IMR-90 (cell line): ENCODE measurements around the gene PLEKHA8. TPM values are rescaled to one million over a fixed set of nuclear protein-coding genes. Genes with fewer than 3 reads are reported as not detected.

Source experiments
- ATAC-seq: fragments of 200-7000 bp; cut with Tn5 transposase; 2 replicates; pipeline ENCODE4 v1.9.1; 2020; ENCODE audit warnings: low read depth, mild to moderate bottlenecking, moderate library complexity
- BruUV-seq: library from RNA; stranded (reverse); fragments of 400-500 nt; replicated peaks from 2 replicates; lab custom pipeline; 2021; lab: Mats Ljungman, UMichigan
- CTCF ChIA-PET: fragments of 300-600 bp; formaldehyde crosslinking; extraction: SDS; loops from one replicate; lab custom pipeline; 2021; ENCODE audit warnings: antibody characterized with exemption; lab: Yijun Ruan, JAX
- POLR2A ChIA-PET: fragments of 300-600 bp; sonication (Branson Sonifier 250); formaldehyde crosslinking; loops from one replicate; lab custom pipeline; 2022; ENCODE audit warnings: antibody characterized with exemption; ENCODE audit not compliant: unreplicated experiment; lab: Charles Lee
- DNase-seq: peaks from one replicate; pipeline ENCODE4 v3.0.0; 2013
- H2AFZ ChIP-seq: replicated peaks from 2 replicates; pipeline ENCODE3; 2013; ENCODE audit warnings: low read length, mild to moderate bottlenecking; ENCODE audit not compliant: poor library complexity
- H2AK5ac ChIP-seq: 2 replicates; pipeline ENCODE4 v1.6.1; 2013; ENCODE audit warnings: low read depth, low read length, inconsistent platforms
- H2AK9ac ChIP-seq: replicated peaks from 2 replicates; pipeline ENCODE3; 2013; ENCODE audit warnings: mild to moderate bottlenecking, low read depth, low read length, moderate library complexity; ENCODE audit not compliant: poor library complexity
- H2BK120ac ChIP-seq: 2 replicates; pipeline ENCODE4 v1.6.1; 2013; ENCODE audit warnings: low read depth, low read length, inconsistent platforms
- H2BK15ac ChIP-seq: 3 replicates; pipeline ENCODE4 v1.6.1; 2013; ENCODE audit warnings: low read depth, low read length, inconsistent platforms
- H2BK20ac ChIP-seq: 2 replicates; pipeline ENCODE4 v1.6.1; 2013; ENCODE audit warnings: low read depth, mild to moderate bottlenecking, inconsistent platforms, low read length, moderate library complexity
- H2BK5ac ChIP-seq: 2 replicates; pipeline ENCODE4 v1.6.1; 2013; ENCODE audit warnings: mild to moderate bottlenecking, low read depth, low read length, inconsistent platforms; ENCODE audit not compliant: poor library complexity, severe bottlenecking
- H3K14ac ChIP-seq: replicated peaks from 2 replicates; pipeline ENCODE4 v1.6.1; 2013; ENCODE audit warnings: low read depth, low read length, inconsistent platforms
- H3K18ac ChIP-seq: 2 replicates; pipeline ENCODE4 v1.6.1; 2013; ENCODE audit warnings: low read depth, low read length, control low read depth
- H3K23ac ChIP-seq: 2 replicates; pipeline ENCODE4 v1.6.1; 2013; ENCODE audit warnings: low read depth, low read length, inconsistent platforms
- H3K27ac ChIP-seq: 2 replicates; pipeline ENCODE4 v1.5.1; 2013; ENCODE audit warnings: mild to moderate bottlenecking, control low read depth, low read length; ENCODE audit not compliant: insufficient read depth
- H3K27me3 ChIP-seq: 2 replicates; pipeline ENCODE4 v1.6.1; 2013; ENCODE audit warnings: low read length; ENCODE audit not compliant: control insufficient read depth, insufficient read depth
- H3K36me3 ChIP-seq: 2 replicates; pipeline ENCODE4 v1.6.1; 2013; ENCODE audit warnings: low read length, mixed read lengths; ENCODE audit not compliant: control insufficient read depth, insufficient read depth
- H3K4ac ChIP-seq: 2 replicates; pipeline ENCODE4 v1.6.1; 2013; ENCODE audit warnings: low read depth, low read length, inconsistent platforms
- H3K4me1 ChIP-seq: 2 replicates; pipeline ENCODE4 v1.6.1; 2013; ENCODE audit warnings: low read length, mixed read lengths; ENCODE audit not compliant: control insufficient read depth, insufficient read depth
- H3K4me2 ChIP-seq: 2 replicates; pipeline ENCODE4 v1.6.1; 2013; ENCODE audit warnings: low read depth, mild to moderate bottlenecking, control low read depth, low read length, moderate library complexity
- H3K4me3 ChIP-seq: 2 replicates; pipeline ENCODE4 v1.5.1; 2013; ENCODE audit warnings: low read depth, mild to moderate bottlenecking, control low read depth, low read length, moderate library complexity; ENCODE audit not compliant: insufficient read depth
- H3K56ac ChIP-seq: 2 replicates; pipeline ENCODE4 v1.6.1; 2013; ENCODE audit warnings: low read length, inconsistent platforms; ENCODE audit not compliant: insufficient read depth; ENCODE audit errors: extremely low read depth
- H3K79me1 ChIP-seq, 2 experiments: 2 replicates each; pipeline ENCODE4 v1.6.1; 2013; ENCODE audit warnings: low read length in 2 of 2, inconsistent platforms in 1 of 2, low read depth in 1 of 2
- H3K9ac ChIP-seq: 2 replicates; pipeline ENCODE4 v1.6.1; 2013; ENCODE audit warnings: low read depth, low read length, control low read depth
- H3K9me1 ChIP-seq: 2 replicates; pipeline ENCODE4 v1.6.1; 2013; ENCODE audit warnings: low read length, inconsistent platforms; ENCODE audit not compliant: insufficient read depth
- H3K9me3 ChIP-seq: 2 replicates; pipeline ENCODE4 v1.6.1; 2013; ENCODE audit warnings: low read length; ENCODE audit not compliant: control insufficient read depth, insufficient read depth
- H4K20me1 ChIP-seq: 2 replicates; pipeline ENCODE4 v1.6.1; 2013; ENCODE audit warnings: low read length, inconsistent platforms; ENCODE audit not compliant: insufficient read depth
- H4K5ac ChIP-seq: 2 replicates; pipeline ENCODE4 v1.6.1; 2013; ENCODE audit warnings: mild to moderate bottlenecking, low read depth, low read length, control low read depth
- H4K8ac ChIP-seq, 2 experiments: 2 replicates each; pipeline ENCODE4 v1.6.1; 2013; ENCODE audit warnings: low read depth in 2 of 2, low read length in 2 of 2, control low read depth in 1 of 2, inconsistent platforms in 1 of 2
- H4K91ac ChIP-seq: 2 replicates; pipeline ENCODE4 v1.6.1; 2013; ENCODE audit warnings: low read depth, low read length, inconsistent platforms; ENCODE audit not compliant: insufficient read depth
- BHLHE40 ChIP-seq: fragments of 150-350 bp; IDR thresholded peaks from 2 replicates; pipeline ENCODE4 v1.6.1; 2016; ENCODE audit warnings: mild to moderate bottlenecking, low read depth, low read length
- CEBPB ChIP-seq: IDR thresholded peaks from 2 replicates; pipeline ENCODE4 v1.6.1; 2012; ENCODE audit warnings: low read depth, low read length, improper control_type of control experiment
- CHD1 ChIP-seq: IDR thresholded peaks from 2 replicates; pipeline ENCODE4 v1.6.1; 2012; ENCODE audit warnings: low read depth, low read length, improper control_type of control experiment
- CTCF ChIP-seq: conservative IDR thresholded peaks from 2 replicates; pipeline ENCODE4 v1.5.1; 2012; ENCODE audit warnings: mild to moderate bottlenecking, low read depth, low read length, improper control_type of control experiment
- FOS ChIP-seq: fragments of 150-350 bp; IDR thresholded peaks from 2 replicates; pipeline ENCODE4 v1.6.1; 2016; ENCODE audit warnings: low read depth, low read length
- MAFK ChIP-seq: IDR thresholded peaks from 2 replicates; pipeline ENCODE4 v1.6.1; 2012; ENCODE audit warnings: low read depth, low read length, improper control_type of control experiment
- MAZ ChIP-seq: IDR thresholded peaks from 2 replicates; pipeline ENCODE4 v1.6.1; 2012; ENCODE audit warnings: low read depth, mild to moderate bottlenecking, low read length, improper control_type of control experiment, moderate library complexity, borderline replicate concordance
- MXI1 ChIP-seq: IDR thresholded peaks from 2 replicates; pipeline ENCODE4 v1.6.1; 2012; ENCODE audit warnings: low read depth, mild to moderate bottlenecking, low read length, moderate library complexity, borderline replicate concordance
- NFE2L2 ChIP-seq: fragments of 150-350 bp; IDR thresholded peaks from 2 replicates; pipeline ENCODE4 v1.6.1; 2016; ENCODE audit warnings: low read depth, mild to moderate bottlenecking, low read length
- POLR2A ChIP-seq: IDR thresholded peaks from 2 replicates; pipeline ENCODE4 v1.6.1; 2012; ENCODE audit warnings: mild to moderate bottlenecking, low read depth, low read length
- RAD21 ChIP-seq: IDR thresholded peaks from 2 replicates; pipeline ENCODE4 v1.6.1; 2012; ENCODE audit warnings: low read length, improper control_type of control experiment
- RCOR1 ChIP-seq: IDR thresholded peaks from 2 replicates; pipeline ENCODE4 v1.6.1; 2012; ENCODE audit warnings: mild to moderate bottlenecking, low read length, improper control_type of control experiment; ENCODE audit not compliant: insufficient replicate concordance
- RFX5 ChIP-seq: IDR thresholded peaks from 2 replicates; pipeline ENCODE4 v1.8.0; 2012; ENCODE audit warnings: low read depth, mild to moderate bottlenecking, low read length, moderate library complexity
- SMC3 ChIP-seq: fragments of 150-350 bp; IDR thresholded peaks from 2 replicates; pipeline ENCODE4 v1.6.1; 2016; ENCODE audit warnings: low read depth, mild to moderate bottlenecking, antibody characterized with exemption, low read length, moderate library complexity
- USF2 ChIP-seq: fragments of 150-350 bp; IDR thresholded peaks from 2 replicates; pipeline ENCODE4 v1.6.1; 2017; ENCODE audit warnings: mild to moderate bottlenecking, antibody characterized with exemption, low read length, low read depth
- WGBS, 2 experiments: methylation state at CpG; one replicate each; pipeline versions ENCODE4 v1.1.5 to v1.1.7; 2013; ENCODE audit warnings: missing lambda C conversion rate in 2 of 2; ENCODE audit not compliant: insufficient read length in 1 of 2; ENCODE audit errors: extremely low coverage in 2 of 2; 5-methylcytosine and 5-hydroxymethylcytosine counted together
- dilution Hi-C: fragments of 300-500 bp; cut with HindIII; formaldehyde crosslinking; loops from one replicate; pipeline ENCODE4 v1.14.3; 2018; ENCODE audit warnings: low sequenced_read_pairs; ENCODE audit not compliant: unreplicated experiment
- in situ Hi-C: fragments of 300-500 bp; cut with MboI; formaldehyde crosslinking; loops from 3 replicates; pipeline ENCODE4 v1.14.3; 2019; ENCODE audit warnings: low sequenced_read_pairs, inconsistent platforms, mixed read lengths
- intact Hi-C: fragments of 100-400 bp; cut with micrococcal nuclease; formaldehyde crosslinking; loops from 2 replicates; pipeline ENCODE4 v1.10.0; 2022
- polyA plus RNA-seq, 3 experiments: library from polyadenylated mRNA; depleted of rRNA; stranded (reverse); fragments of >200 nt; gene quantifications; 2 replicates each; pipeline ENCODE4 v1.2.3, GENCODE V29; 2012; ENCODE audit warnings: low replicate concordance in 1 of 3
- total RNA-seq: library from RNA; depleted of rRNA; stranded (reverse); fragments of >200 nt; gene quantifications from 2 replicates; pipeline ENCODE4 v1.2.3, GENCODE V29; 2012
- TF ChIP-seq, protein P1 (sequence below): fragments of 150-350 bp; IDR thresholded peaks from 2 replicates; pipeline ENCODE4 v1.6.1; 2016; ENCODE audit warnings: low read depth, mild to moderate bottlenecking, low read length, moderate library complexity, borderline replicate concordance

Gene PLEKHA8
- total and polyA plus RNA-seq, 2 of the 4 experiments (the other 2 are of a cell fraction) = 3.6 to 9.7 TPM

- H2AK5ac ChIP-seq = no peak overlapping the region
- no peak overlapping the region for H3K4me3 ChIP-seq
- H2BK5ac ChIP-seq = no peak overlapping the region
- H3K9me3 ChIP-seq = no peaks in the 10 kb centered on the region
- no peaks in the 10 kb centered on the region for H3K27me3 ChIP-seq
- no peak overlapping the region for H3K4me2 ChIP-seq
- in situ Hi-C loops (no loop called here), intact Hi-C loops (no loop called here), dilution Hi-C loops (no loop called here)
- peaks cover 12% of the 10 kb centered on the region for H3K4me1 ChIP-seq
- no peak overlapping the region for H2BK20ac ChIP-seq
- H4K91ac ChIP-seq = no peak overlapping the region
- no TSS peak for BruUV-seq
- no peaks in the 10 kb centered on the region for H3K36me3 ChIP-seq
- CTCF ChIA-PET = no interaction called here
- H4K5ac ChIP-seq = no peak overlapping the region
- no peak overlapping the region for H2AK9ac ChIP-seq
- 5% methylated on average over 2 of the region's 3 CpGs; no CpG with 5 or more reads in 1 of the 2 experiments for WGBS, 2 experiments
- ATAC-seq (no peak), DNase-seq (no peak)
- no peak overlapping the region for H3K4ac ChIP-seq
- no peak overlapping the region for H2BK15ac ChIP-seq
- no peak overlapping the region for H3K18ac ChIP-seq
- H3K56ac ChIP-seq = no peak overlapping the region
- no peak overlapping the region for H2BK120ac ChIP-seq
- H3K9me1 ChIP-seq = peaks cover 3% of the 10 kb centered on the region; the same call in 1 of the 2 replicates
- H3K14ac ChIP-seq = no peak overlapping the region
- H3K79me1 ChIP-seq = no peaks in the 10 kb centered on the region
- no peak overlapping the region for H3K27ac ChIP-seq
- H4K8ac ChIP-seq = no peak overlapping the region
- H4K20me1 ChIP-seq = 0 out of 2 replicates have a peak, but pooled peaks cover 3% of the 10 kb centered on the region
- POLR2A ChIA-PET = no interaction called here
- H3K23ac ChIP-seq = no peak overlapping the region
- H2AFZ ChIP-seq = no peak overlapping the region
- H3K9ac ChIP-seq = no peak overlapping the region
- no peak for TF ChIP-seq RAD21
- TF ChIP-seq USF2 = no peak
- no peak for TF ChIP-seq SMC3
- TF ChIP-seq POLR2A = no peak
- TF ChIP-seq CTCF = no peak
- TF ChIP-seq, protein P1, sequence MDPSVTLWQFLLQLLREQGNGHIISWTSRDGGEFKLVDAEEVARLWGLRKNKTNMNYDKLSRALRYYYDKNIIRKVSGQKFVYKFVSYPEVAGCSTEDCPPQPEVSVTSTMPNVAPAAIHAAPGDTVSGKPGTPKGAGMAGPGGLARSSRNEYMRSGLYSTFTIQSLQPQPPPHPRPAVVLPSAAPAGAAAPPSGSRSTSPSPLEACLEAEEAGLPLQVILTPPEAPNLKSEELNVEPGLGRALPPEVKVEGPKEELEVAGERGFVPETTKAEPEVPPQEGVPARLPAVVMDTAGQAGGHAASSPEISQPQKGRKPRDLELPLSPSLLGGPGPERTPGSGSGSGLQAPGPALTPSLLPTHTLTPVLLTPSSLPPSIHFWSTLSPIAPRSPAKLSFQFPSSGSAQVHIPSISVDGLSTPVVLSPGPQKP = no peak
- no peak for TF ChIP-seq RFX5
- TF ChIP-seq NFE2L2 = no peak
- TF ChIP-seq MXI1 = no peak
- TF ChIP-seq MAFK = no peak
- no peak for TF ChIP-seq CEBPB
- TF ChIP-seq BHLHE40 = no peak
- TF ChIP-seq CHD1 = no peak
- TF ChIP-seq MAZ = no peak
- TF ChIP-seq RCOR1 = no peak
- TF ChIP-seq FOS = no peak
These were observed 147.0 kb downstream of the PLEKHA8 start for GRCh38 chr7:30175180-30175579.
